Pancreas (tissue), 10 donors: ENCODE measurements around the gene PLS1. TPM values are rescaled to one million over a fixed set of nuclear protein-coding genes. Genes with fewer than 3 reads are reported as not detected.
A peak's percentile ranks its signal among the peaks of the same experiment; 100 is the strongest.

Source experiments
- ATAC-seq, 4 donors: fragments of 200-7000 bp; cut with Tn5 transposase; one replicate each; pipeline versions ENCODE4 v1.8.0 to v1.9.1; 2020; ENCODE audit warnings: mild to moderate bottlenecking in 4 of 4, moderate library complexity in 4 of 4
- DNase-seq, 6 donors: peaks; one replicate each; pipeline ENCODE4 v3.0.0-alpha.2; 2020
- FAIRE-seq: peaks from 2 replicates; lab custom pipeline; 2012; peaks lifted over from hg19 to GRCh38; lab: Jason Lieb, UNC
- H3K27ac ChIP-seq, 4 donors: fragments of 200-600 bp; sonication (generic); 1 replicate in 3 of 4; 2 replicates in 1 of 4; pipeline versions ENCODE4 v1.5.0 to v1.8.0; 2020
- H3K27me3 ChIP-seq, 4 donors: fragments of 200-600 bp; one replicate each; pipeline ENCODE4 v1.8.0; 2021
- H3K36me3 ChIP-seq, 3 donors: fragments of 200-600 bp; sonication (generic) in 1 of 3; one replicate each; pipeline versions ENCODE4 v1.5.0 to v1.8.0; 2020 to 2021
- H3K4me1 ChIP-seq, 3 donors: fragments of 200-600 bp; one replicate each; pipeline ENCODE4 v1.8.0; 2021
- H3K4me3 ChIP-seq, 4 donors: fragments of 200-600 bp; sonication (generic) in 2 of 4; one replicate each; pipeline versions ENCODE4 v1.5.0 to v1.8.0; 2020 to 2021
- H3K9me3 ChIP-seq, 4 donors: fragments of 200-600 bp; one replicate each; pipeline ENCODE4 v1.8.0; 2021
- WGBS, 2 donors: extraction: QIAGEN DNeasy Blood & Tissue Kit; methylation state at CpG; one replicate each; pipeline ENCODE4 v1.1.7; 2013; 5-methylcytosine and 5-hydroxymethylcytosine counted together
- intact Hi-C, 3 donors: fragments of 100-400 bp; cut with DNase I; formaldehyde crosslinking; loops; one replicate each; pipeline versions ENCODE4 v1.11.1 to v1.14.2; 2022
- polyA plus RNA-seq, 2 donors: library from polyadenylated mRNA; stranded (reverse); fragments of 200-250 nt; gene quantifications; one replicate each; pipeline ENCODE4 v1.2.3, GENCODE V29; 2013
- total RNA-seq, 6 donors: library from RNA; stranded (reverse); fragmentation: NEBNext Ultra II Directional in 4 of 6; extraction: Animal tissue kit (Norgen Biotek cat#: 25700) in 4 of 6; gene quantifications; one replicate each; pipeline versions ENCODE4 v1.2.1 to v1.2.4, GENCODE V29; 2021 to 2023
- TF ChIP-seq, protein P1 (sequence below), 4 donors: fragments of 200-600 bp; sonication (generic) in 3 of 4; IDR thresholded peaks; one replicate each; pipeline versions ENCODE4 v1.5.0 to v1.8.0; 2021; ENCODE audit warnings: antibody characterized with exemption in 4 of 4
- donor health status: healthy with polysubstance abuse.
- donor health status: DM: no; HTN: no; CAD: no; lungs with moderate emphysema.
- donor health status: DM: no; HTN: no; CAD: no.
- donor health status: control.
- donor health status: control.
- donor health status: Bipolar disorder and iron deficiency.
- donor health status: DM: yes; HTN: yes; CAD: no.
- donor health status: DM: no; HTN: no; CAD: no.
- donor health status: DM: no; HTN: no; CAD: no.
- donor health status: DM: yes; HTN: yes; CAD: no.

The PLS1 gene
- total and polyA plus RNA-seq, 8 donors, result 3.0 to 23.6 (median 10.2) TPM

DNA sequence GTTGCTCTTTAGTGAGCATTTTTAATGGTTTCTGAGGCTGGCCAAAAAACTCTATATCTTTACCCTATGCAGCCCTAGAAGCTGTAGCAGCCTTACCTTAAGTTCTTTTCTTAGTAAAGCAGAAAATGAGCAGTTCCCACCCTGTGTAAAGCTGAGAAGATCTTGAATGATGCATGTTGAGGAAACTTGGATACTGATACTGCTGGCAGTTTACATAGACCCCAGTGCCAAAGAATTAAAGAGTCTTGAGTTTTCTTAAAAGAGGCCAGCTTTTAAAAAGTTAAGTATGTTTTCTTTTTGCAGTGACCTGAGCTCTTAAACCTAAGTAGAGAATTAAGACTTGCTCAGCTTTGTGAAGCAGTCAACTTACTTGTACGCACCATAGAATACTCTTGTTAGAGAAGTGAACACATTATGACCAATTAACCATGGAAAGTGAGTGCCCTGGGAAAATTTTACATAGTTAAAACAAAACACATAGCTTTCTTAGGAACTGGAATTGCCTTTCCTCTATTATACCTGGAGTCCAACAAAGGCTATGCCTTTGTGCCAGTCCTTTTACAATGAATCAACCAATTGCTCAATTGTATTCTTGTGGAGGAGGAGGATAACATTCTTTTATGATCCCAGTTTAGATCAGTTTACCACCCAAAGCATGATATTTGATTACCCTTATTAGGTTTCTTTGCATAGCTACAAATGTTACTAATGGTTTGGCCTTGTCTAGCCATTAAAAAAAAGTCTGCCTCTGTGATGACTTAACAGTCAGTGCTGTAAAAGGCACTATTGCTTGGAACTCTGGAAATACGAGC is 28.4 kb downstream of the PLS1 start:
- 89 to 90% methylated on average over 2 of the region's 2 CpGs for WGBS, 2 donors
- ATAC-seq (no peak), FAIRE-seq (no peak), DNase-seq (no peak)
- Histone ChIP-seq H3K27me3 (no peaks in the 10 kb centered on the region), H3K9me3 (no peaks in the 10 kb centered on the region), H3K4me3 (no peak overlapping the region), H3K4me1 (no peaks in the 10 kb centered on the region), H3K27ac (no peak overlapping the region), H3K36me3 (no peaks in the 10 kb centered on the region)
- intact Hi-C loops, result no loop called here
- TF ChIP-seq, protein P1, sequence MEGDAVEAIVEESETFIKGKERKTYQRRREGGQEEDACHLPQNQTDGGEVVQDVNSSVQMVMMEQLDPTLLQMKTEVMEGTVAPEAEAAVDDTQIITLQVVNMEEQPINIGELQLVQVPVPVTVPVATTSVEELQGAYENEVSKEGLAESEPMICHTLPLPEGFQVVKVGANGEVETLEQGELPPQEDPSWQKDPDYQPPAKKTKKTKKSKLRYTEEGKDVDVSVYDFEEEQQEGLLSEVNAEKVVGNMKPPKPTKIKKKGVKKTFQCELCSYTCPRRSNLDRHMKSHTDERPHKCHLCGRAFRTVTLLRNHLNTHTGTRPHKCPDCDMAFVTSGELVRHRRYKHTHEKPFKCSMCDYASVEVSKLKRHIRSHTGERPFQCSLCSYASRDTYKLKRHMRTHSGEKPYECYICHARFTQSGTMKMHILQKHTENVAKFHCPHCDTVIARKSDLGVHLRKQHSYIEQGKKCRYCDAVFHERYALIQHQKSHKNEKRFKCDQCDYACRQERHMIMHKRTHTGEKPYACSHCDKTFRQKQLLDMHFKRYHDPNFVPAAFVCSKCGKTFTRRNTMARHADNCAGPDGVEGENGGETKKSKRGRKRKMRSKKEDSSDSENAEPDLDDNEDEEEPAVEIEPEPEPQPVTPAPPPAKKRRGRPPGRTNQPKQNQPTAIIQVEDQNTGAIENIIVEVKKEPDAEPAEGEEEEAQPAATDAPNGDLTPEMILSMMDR (IDR thresholded peaks at IDR 0.05), result no peak

DNA sequence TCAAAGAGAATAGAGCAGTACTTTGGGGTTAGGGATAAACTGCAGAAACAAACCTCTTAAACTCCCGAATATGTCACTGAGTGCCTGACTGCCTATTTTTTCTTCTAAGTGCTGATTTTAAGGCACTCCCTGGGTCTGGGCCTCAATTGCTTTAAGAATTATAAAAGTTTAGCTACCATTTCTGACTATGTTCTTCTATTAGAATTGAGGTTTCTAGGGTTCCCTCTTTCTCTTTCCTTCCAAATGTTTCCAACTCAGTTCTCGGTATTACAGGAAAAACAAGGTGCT is 28.9 kb downstream of the PLS1 start:
- ATAC-seq (no peak), DNase-seq (no peak), FAIRE-seq (no peak)
- Histone ChIP-seq H3K4me1 (no peaks in the 10 kb centered on the region), H3K36me3 (no peaks in the 10 kb centered on the region), H3K9me3 (no peaks in the 10 kb centered on the region), H3K27me3 (no peaks in the 10 kb centered on the region), H3K27ac (no peak overlapping the region), H3K4me3 (no peak overlapping the region)
- intact Hi-C loops, result no loop called here
- 89 to 98% methylated on average over 2 of the region's 2 CpGs for WGBS, 2 donors
- TF ChIP-seq, protein P1 (IDR thresholded peaks at IDR 0.05), result no peak

DNA sequence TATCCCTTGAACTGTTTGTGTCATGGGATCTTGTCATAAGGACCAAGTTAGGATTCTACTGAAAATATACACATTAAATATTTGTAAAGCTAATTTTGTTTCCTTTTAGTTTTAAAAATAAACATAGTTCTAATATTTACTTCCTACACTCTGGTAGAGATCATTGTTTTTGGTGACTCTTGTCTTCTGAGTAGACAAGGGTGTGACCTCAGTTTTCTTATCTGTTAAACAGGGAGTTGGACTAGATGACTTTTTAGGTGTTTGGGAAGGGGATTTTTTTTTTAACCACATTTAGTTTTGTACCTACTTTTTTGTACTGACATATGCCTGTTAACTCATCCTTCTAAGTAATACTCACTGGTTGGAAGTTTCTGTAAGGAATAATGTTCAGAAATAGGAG is 30.8 kb downstream of the PLS1 start:
- H3K9me3 ChIP-seq, result no peaks in the 10 kb centered on the region
- no peaks in the 10 kb centered on the region for H3K4me1 ChIP-seq
- DNase-seq (no peak), FAIRE-seq (no peak), ATAC-seq (no peak)
- no peak overlapping the region for H3K4me3 ChIP-seq
- no peaks in the 10 kb centered on the region for H3K36me3 ChIP-seq
- no peaks in the 10 kb centered on the region for H3K27me3 ChIP-seq
- H3K27ac ChIP-seq, result no peak overlapping the region
- intact Hi-C loops, result no loop called here
- TF ChIP-seq, protein P1 (IDR thresholded peaks at IDR 0.05), result no peak

DNA sequence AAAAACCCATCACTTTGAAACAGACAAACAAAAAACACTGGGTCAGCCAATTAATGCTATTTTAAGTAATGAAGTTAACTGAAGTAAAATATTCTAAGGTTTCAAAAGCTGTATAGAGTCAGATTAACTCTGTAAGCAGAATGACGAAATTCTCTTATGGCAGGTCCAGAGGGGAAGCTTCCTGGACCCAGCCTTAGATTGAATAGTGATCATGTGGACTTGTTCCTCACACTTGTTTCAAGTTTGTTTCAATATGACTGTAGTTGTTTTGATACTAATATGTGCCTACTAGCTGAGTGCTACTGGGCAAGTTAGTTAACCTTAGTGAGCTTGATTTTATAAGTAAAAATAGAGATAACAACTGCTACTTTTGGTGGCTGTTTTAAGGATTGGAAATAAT is 32.6 kb downstream of the PLS1 start:
- Histone ChIP-seq H3K9me3 (no peaks in the 10 kb centered on the region), H3K27ac (no peak overlapping the region), H3K4me1 (no peaks in the 10 kb centered on the region), H3K36me3 (no peaks in the 10 kb centered on the region), H3K27me3 (no peaks in the 10 kb centered on the region), H3K4me3 (no peak overlapping the region)
- intact Hi-C loops, result no loop called here
- ATAC-seq (peak in 1 of 4 donors; percentile 32), DNase-seq (no peak), FAIRE-seq (no peak)
- WGBS, 2 donors, result 87 to 93% methylated on average over 1 of the region's 1 CpG
- TF ChIP-seq, protein P1 (IDR thresholded peaks at IDR 0.05), result no peak

DNA sequence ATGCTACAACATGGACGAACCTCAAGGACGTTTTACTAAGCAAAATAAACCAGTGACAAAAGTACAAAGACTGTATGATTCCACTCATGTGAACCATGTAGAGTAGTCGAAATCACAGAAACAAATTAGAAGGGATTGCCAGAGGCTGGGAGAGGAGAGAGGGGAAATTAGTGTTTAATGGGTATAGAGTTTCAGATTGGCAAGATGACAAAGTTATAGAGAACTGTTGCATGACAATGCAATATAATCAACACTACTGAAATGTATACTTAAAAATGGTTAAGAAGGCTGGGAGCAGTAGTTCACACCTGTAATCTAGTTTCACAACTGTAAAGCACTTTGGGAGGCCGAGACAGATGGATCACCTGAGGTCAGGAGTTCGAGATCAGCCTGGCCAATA is 36.9 kb downstream of the PLS1 start:
- 68 to 72% methylated on average over 5 of the region's 5 CpGs for WGBS, 2 donors
- Histone ChIP-seq H3K4me1 (no peaks in the 10 kb centered on the region), H3K36me3 (no peaks in the 10 kb centered on the region), H3K27ac (no peak overlapping the region), H3K9me3 (no peaks in the 10 kb centered on the region), H3K27me3 (no peaks in the 10 kb centered on the region), H3K4me3 (no peak overlapping the region)
- TF ChIP-seq, protein P1 (IDR thresholded peaks at IDR 0.05), result no peak
- intact Hi-C loops, result no loop called here
- no peak for ATAC-seq
- FAIRE-seq, result no peak
- DNase-seq, result no peak
